ENCODE measurements around the gene CHST11.

CHST11 gene

GRCh38 chr12:104689635-104690034 is 232.9 kb downstream of the CHST11 start:
- no peak for DNase-seq (ENCODE audit: extremely low read depth in 1 of 2, low read depth in 1 of 2)

DNA sequence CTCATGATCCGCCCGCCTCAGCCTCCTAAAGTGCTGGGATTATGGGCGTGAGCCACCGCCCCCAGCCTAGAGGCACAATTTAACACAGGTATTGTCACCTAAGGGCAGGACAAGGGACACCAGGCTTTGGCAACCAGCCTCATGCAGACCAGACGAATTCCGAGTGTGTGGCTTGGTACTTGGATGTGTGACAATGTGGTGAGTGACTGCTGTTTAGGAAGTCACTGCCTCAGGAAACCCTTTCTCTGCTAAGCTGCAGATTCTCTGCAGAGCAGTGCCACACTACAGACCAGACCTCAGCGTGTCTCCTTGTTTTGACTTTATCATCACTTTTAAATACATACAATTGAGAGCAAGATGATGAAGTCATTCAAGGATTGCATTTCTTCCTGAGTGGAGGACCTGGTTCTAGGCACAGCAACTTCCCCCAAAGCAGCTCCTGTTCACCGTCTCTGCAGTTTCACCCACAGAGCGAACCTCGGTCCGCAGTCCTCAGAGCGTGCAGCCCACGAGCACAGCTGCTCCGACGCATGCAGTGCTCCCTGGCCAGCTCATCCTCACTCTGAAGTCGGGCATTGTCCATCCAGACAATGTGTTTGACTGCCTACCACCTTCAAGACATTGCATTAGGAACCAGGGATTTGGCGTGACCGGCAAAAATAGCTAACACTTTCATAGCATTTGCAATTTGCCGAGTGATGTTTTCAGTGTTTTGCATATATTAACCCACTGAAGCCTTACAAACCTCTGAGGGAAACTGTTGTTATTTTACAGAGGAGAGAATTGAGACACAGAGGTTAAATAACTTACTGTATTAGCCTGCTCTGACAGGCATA is 235.2 kb downstream of the CHST11 start:
- DNase-seq (ENCODE audit: extremely low read depth in 1 of 2, low read depth in 1 of 2), result no peak

DNA sequence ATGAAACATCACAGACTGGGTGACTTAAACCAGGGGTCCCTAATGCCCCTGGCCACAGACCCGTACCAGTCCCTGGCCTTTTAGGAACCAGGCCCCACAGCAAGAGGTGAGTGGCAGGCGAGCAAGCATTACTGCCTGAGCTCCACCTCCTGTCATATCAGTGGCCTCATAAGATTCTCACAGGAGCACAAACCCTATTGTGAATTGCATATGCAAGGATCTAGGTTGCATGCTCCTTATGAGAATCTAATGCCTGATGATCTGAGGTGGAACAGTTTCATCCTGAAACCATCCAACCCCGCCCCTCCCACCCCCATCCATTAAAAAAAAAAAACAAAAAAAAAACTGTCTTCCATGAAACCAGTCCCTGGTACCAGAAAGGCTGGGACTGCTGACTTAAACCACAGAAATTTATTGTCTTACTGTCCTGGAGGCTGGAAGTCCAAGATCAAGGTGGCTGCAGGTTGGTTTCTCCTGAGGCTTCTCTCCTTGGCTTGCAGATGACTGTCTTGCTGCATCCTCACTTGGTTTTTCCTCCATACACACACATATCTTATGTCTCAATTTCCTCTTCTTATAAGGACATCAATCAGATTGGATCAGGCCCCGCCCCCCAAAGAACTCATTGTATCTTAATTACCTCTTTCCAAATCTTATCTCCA is 235.9 kb downstream of the CHST11 start:
- no peak for DNase-seq (ENCODE audit: extremely low read depth in 1 of 2, low read depth in 1 of 2)

DNA sequence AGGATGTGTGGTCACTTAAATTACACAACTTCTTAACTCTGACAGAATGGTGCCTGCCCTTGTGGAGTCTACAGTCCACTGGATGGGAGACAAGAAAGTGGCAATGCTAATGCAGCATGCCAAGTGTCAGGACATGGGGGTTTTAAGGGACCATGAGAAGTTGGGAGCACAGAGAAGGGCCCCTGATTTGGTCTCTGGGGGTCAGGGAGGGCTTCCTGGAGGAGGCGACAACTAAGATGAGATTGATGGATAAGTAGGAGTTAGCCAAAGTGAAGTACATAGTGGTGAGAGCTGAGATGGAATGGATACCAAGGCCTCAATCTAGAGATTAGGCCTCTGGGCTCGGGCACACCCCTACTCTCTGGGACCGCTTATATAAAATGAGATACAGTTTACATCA is 236.7 kb downstream of the CHST11 start:
- DNase-seq (ENCODE audit: extremely low read depth in 1 of 2, low read depth in 1 of 2), result no peak

GRCh38 chr12:104694161-104694560 is 237.4 kb downstream of the CHST11 start:
- DNase-seq (ENCODE audit: extremely low read depth in 1 of 2, low read depth in 1 of 2), result no peak

- DNase-seq (ENCODE audit: extremely low read depth in 1 of 2, low read depth in 1 of 2), result no peak
Measured at GRCh38 chr12:104694711-104695110, 238.0 kb downstream of the CHST11 start.

DNA sequence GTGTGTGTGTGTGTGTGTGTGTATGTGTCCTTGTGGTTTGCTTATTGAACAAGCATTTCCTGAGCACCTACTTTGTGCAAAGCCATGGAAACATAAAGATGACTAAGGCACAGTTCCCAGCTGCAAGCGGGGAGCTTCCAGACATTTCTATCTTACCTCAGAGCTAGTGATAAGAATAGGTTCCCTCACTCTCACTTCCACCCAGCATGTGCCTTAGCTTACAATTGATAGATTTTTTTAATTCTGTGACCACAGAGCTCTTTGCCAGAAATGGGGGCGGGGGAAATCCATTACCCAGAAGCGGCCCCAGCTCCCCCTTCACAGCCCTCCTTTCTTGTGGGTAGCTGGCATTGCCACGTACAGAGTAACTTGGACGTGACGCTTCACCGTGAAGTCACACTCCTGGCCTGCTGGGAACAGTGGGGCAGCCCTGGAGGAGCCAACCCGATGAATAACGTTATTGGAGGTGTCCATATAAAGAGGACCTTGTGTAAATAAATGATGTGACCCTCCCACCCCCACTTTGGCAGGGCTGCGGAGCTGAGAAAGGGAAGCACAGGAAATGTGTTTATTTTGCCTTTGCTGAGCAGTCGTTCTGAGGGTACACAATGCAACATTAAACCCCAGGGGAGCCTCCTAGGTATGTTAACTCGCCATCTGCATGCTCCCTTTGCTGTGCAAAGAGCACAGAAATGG is 238.9 kb downstream of the CHST11 start:
- DNase-seq (ENCODE audit: extremely low read depth in 1 of 2, low read depth in 1 of 2), result peak; percentile 32 to 34

- DNase-seq (ENCODE audit: extremely low read depth in 1 of 2, low read depth in 1 of 2), result no peak
Measured at GRCh38 chr12:104697186-104697585, 240.4 kb downstream of the CHST11 start.

DNA sequence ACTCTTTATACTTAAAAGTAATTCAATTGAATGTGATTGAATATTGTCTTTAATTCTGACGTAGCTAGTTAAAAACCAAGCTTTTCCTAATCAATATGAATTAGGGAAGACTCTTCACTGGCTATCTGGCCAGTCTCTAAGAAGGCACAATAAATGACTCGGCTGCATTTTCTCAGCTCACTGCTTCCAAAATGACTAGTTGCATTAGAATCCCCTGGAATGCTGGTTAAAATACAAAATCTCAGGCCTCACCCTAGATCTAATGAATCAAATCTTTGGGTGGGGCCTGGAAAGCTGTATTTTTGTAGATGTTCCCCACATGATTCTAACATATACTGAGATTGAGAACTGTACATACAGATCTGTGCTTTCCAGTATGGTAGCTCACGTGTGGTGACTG is 242.1 kb downstream of the CHST11 start:
- no peak for DNase-seq (ENCODE audit: extremely low read depth in 1 of 2, low read depth in 1 of 2)

DNA sequence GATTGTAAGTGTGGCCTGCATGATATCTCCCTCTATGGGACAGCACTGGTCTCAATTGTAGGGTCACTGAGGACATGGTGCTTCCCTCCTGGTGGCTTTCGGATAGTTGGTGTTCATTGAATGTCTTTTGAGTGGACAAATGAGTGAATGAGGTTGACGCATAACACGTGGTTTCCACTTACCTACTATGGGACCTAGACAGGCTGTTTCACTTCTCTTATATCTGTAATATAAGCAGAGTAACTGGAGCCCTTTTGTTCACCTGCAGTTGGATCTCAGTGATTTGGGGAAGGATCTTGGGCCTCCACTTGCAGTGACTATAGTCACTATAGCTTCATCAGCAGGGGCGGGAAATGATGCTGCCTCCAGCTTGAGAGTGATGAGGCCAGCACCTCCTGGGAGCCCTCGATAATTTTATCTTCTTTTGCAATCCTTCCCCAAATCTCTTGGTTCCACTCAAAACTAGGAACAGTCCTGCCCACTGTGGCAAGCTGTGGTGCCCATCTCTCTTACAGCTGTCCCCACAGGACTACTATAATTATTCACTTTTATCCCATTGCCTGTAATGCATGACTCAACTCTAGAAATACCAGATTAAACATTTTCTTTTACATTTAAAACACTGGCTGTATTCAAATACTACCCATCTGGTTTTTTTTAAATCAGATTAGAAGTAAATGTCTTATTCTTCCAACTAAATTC is 242.9 kb downstream of the CHST11 start:
- no peak for DNase-seq (ENCODE audit: extremely low read depth in 1 of 2, low read depth in 1 of 2)

- no peak for DNase-seq (ENCODE audit: extremely low read depth in 1 of 2, low read depth in 1 of 2)
Measured at GRCh38 chr12:104700324-104700723, 243.6 kb downstream of the CHST11 start.

GRCh38 chr12:104701301-104701700 is 244.6 kb downstream of the CHST11 start:
- no peak for DNase-seq (ENCODE audit: extremely low read depth in 1 of 2, low read depth in 1 of 2)

- DNase-seq (ENCODE audit: extremely low read depth in 1 of 2, low read depth in 1 of 2), result no peak
Measured at GRCh38 chr12:104701756-104702155, 245.0 kb downstream of the CHST11 start.

DNA sequence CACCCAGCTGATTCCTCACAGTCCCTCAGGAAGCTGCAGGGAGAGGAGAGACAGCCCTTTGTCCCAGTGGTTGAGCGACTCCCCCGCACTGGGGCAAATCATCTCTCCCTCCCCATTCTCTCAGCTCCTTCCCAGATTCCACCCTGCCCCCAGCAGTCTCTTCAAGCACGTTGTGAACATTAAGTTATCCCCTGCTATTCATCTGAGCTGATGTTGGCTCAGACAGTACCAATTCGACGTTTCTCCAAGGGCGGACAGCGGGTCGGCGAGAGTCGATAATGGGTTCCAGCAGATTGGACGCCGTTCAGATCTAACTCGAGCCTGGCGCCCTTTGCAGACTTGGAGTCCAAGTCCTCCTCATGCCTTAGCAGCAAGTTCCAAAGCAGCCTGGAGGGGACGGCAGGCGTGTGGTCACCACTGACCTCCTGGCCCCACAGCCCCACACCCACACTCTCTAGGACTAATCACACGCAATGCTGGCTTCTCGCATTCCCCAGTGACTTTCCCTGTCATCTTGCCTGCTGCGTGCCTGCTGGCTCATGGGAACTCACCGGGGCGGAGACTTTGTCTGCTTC is 245.9 kb downstream of the CHST11 start:
- no peak for DNase-seq (ENCODE audit: extremely low read depth in 1 of 2, low read depth in 1 of 2)

GRCh38 chr12:104703372-104703771 is 246.6 kb downstream of the CHST11 start:
- no peak for DNase-seq (ENCODE audit: extremely low read depth in 1 of 2, low read depth in 1 of 2)

DNA sequence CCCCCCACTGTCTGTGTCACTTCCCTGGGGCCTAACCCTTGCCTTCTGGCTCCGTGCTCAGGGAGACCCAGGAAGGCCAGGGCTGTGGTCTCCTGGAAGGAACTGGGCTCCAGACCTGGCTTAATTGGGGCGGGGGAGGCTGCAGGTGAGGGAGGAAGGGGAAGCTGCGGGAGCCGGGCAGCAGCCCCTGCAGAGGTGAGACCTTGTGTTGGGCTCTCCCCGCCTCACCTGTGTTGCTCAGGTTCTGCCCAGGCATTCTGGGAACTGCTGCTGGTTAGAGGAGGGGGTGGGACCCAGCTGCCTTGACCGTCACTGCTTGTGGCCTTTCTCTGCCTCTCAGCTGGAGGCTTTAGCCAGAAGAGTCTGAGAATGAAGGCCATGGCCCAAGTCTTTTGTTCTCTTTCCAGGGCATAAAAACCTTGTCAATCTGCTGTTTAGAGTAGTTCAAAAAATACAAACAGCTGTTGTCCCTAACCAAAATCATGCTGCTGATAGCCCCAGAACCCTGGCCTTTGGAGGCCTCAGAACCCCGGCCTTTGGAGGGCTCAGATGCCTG is 247.6 kb downstream of the CHST11 start:
- no peak for DNase-seq (ENCODE audit: extremely low read depth in 1 of 2, low read depth in 1 of 2)

- DNase-seq (ENCODE audit: extremely low read depth in 1 of 2, low read depth in 1 of 2), result no peak
Measured at GRCh38 chr12:104707194-104707593, 250.4 kb downstream of the CHST11 start.

DNA sequence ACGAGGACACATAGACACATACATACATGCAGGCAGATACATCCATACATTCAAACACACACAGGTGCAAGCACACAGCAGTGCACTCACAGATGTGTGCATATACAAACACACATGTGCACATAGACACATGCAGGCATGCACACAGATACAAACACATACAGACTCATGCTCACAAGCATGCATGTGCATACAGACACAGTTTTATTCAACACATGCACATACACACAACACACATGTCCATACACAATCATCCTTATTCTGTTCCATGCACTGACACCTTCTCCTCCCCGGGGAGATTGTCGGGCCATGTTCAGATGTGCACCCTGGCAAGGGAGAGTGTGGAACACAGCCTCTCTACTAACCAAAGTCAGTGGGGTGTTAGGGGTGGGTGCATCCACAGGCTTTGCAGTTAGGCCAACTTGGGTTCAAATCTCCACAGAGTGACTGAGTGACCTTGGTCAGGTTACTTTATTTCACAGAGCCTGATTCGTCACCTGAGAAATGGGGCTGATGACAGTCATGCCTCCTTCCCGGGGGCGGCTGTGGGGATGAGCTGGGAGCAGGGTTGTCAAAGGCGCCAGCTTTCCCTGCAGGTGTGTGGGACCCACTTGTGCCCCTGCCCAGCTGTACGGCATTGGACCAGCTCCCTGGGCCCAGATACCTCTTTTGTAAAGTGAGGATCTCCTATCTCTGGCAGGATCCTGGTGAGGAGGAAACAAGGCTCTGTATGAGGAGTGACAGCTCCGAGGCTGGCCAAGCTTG is 251.2 kb downstream of the CHST11 start:
- DNase-seq (ENCODE audit: extremely low read depth in 1 of 2, low read depth in 1 of 2), result no peak

DNA sequence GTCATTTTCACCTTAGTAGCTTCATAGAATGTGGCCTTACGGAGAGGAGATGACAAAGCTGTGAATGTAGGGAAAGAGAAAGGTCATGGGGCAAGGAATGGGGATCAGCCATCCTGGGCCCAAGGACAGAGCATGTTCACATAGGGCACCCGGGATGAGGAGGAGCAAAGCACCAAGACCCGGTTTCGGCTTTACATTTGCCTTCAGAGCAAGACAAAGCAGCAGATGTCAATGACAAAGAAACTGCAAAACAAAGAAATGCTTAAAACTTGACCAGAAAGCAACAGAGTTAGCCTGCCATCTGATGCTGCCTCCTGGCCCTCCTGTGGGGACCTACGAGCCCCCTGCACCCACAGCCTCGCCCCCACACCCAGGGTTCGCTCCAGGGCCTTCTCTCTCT is 252.1 kb downstream of the CHST11 start:
- no peak for DNase-seq (ENCODE audit: extremely low read depth in 1 of 2, low read depth in 1 of 2)
